ENCODE results near the gene ARHGAP26. TPM values are rescaled to one million over a fixed set of nuclear protein-coding genes. Genes with fewer than 3 reads are reported as not detected.

Gene ARHGAP26
- total RNA-seq, 1 experiment from 2014 or later: 5.9 TPM

- H3K27me3 ChIP-seq (ENCODE audit: control insufficient read depth, insufficient read depth, low read length): no peaks in the 10 kb centered on the region
- no peaks in the 10 kb centered on the region for H3K36me3 ChIP-seq (replicated peaks; ENCODE audit: control insufficient read depth, insufficient read depth, low read length)
- DNase-seq: peak; percentile 45
- H3K4me3 ChIP-seq (ENCODE audit: insufficient read depth, low read depth, low read length): no peak overlapping the region
Observed at GRCh38 chr5:143208781-143209510, 438.8 kb downstream of the ARHGAP26 start.

- Histone ChIP-seq H3K27me3 (ENCODE audit: control insufficient read depth, insufficient read depth, low read length) (no peaks in the 10 kb centered on the region), H3K4me3 (ENCODE audit: insufficient read depth, low read depth, low read length) (no peak overlapping the region), H3K36me3 (replicated peaks; ENCODE audit: control insufficient read depth, insufficient read depth, low read length) (no peaks in the 10 kb centered on the region)
- DNase-seq: no peak
Observed at GRCh38 chr5:143209881-143210395, 439.8 kb downstream of the ARHGAP26 start.

GRCh38 chr5:143210576-143210975 is 440.4 kb downstream of the ARHGAP26 start:
- no peak for DNase-seq
- Histone ChIP-seq H3K36me3 (replicated peaks; ENCODE audit: control insufficient read depth, insufficient read depth, low read length) (no peaks in the 10 kb centered on the region), H3K4me3 (ENCODE audit: insufficient read depth, low read depth, low read length) (no peak overlapping the region), H3K27me3 (ENCODE audit: control insufficient read depth, insufficient read depth, low read length) (no peaks in the 10 kb centered on the region)

GRCh38 chr5:143212261-143212660 is 442.1 kb downstream of the ARHGAP26 start:
- no peak for DNase-seq
- H3K36me3 ChIP-seq (replicated peaks; ENCODE audit: control insufficient read depth, insufficient read depth, low read length): no peaks in the 10 kb centered on the region

GRCh38 chr5:143213231-143213850 is 443.2 kb downstream of the ARHGAP26 start:
- H3K36me3 ChIP-seq (replicated peaks; ENCODE audit: control insufficient read depth, insufficient read depth, low read length): no peaks in the 10 kb centered on the region
- no peak overlapping the region for H3K4me3 ChIP-seq (ENCODE audit: insufficient read depth, low read depth, low read length)
- peak; percentile 36 for DNase-seq
- H3K27me3 ChIP-seq (ENCODE audit: control insufficient read depth, insufficient read depth, low read length): no peaks in the 10 kb centered on the region

More at GRCh38 chr5:143212261-143212660, 442.1 kb downstream of the ARHGAP26 start:
- H3K4me3 ChIP-seq (ENCODE audit: insufficient read depth, low read depth, low read length): no peak overlapping the region
- no peaks in the 10 kb centered on the region for H3K27me3 ChIP-seq (ENCODE audit: control insufficient read depth, insufficient read depth, low read length)

GRCh38 chr5:143213851-143214363 is 443.7 kb downstream of the ARHGAP26 start:
- H3K4me3 ChIP-seq (ENCODE audit: insufficient read depth, low read depth, low read length): no peak overlapping the region
- DNase-seq: no peak

GRCh38 chr5:143214458-143214857 is 444.3 kb downstream of the ARHGAP26 start:
- Histone ChIP-seq H3K36me3 (replicated peaks; ENCODE audit: control insufficient read depth, insufficient read depth, low read length) (no peaks in the 10 kb centered on the region), H3K27me3 (ENCODE audit: control insufficient read depth, insufficient read depth, low read length) (no peaks in the 10 kb centered on the region), H3K4me3 (ENCODE audit: insufficient read depth, low read depth, low read length) (no peak overlapping the region)
- DNase-seq: no peak

More at GRCh38 chr5:143213851-143214363, 443.7 kb downstream of the ARHGAP26 start:
- no peaks in the 10 kb centered on the region for H3K36me3 ChIP-seq (replicated peaks; ENCODE audit: control insufficient read depth, insufficient read depth, low read length)
- no peaks in the 10 kb centered on the region for H3K27me3 ChIP-seq (ENCODE audit: control insufficient read depth, insufficient read depth, low read length)

- no peak overlapping the region for H3K4me3 ChIP-seq (ENCODE audit: insufficient read depth, low read depth, low read length)
- no peaks in the 10 kb centered on the region for H3K27me3 ChIP-seq (ENCODE audit: control insufficient read depth, insufficient read depth, low read length)
- DNase-seq: peak; percentile 42
- no peaks in the 10 kb centered on the region for H3K36me3 ChIP-seq (replicated peaks; ENCODE audit: control insufficient read depth, insufficient read depth, low read length)
Observed at GRCh38 chr5:143214890-143215289, 444.7 kb downstream of the ARHGAP26 start.

GRCh38 chr5:143215690-143216089 is 445.5 kb downstream of the ARHGAP26 start:
- Histone ChIP-seq H3K4me3 (ENCODE audit: insufficient read depth, low read depth, low read length) (no peak overlapping the region), H3K27me3 (ENCODE audit: control insufficient read depth, insufficient read depth, low read length) (no peaks in the 10 kb centered on the region), H3K36me3 (replicated peaks; ENCODE audit: control insufficient read depth, insufficient read depth, low read length) (no peaks in the 10 kb centered on the region)
- no peak for DNase-seq

GRCh38 chr5:143216211-143216610 is 446.0 kb downstream of the ARHGAP26 start:
- no peak overlapping the region for H3K4me3 ChIP-seq (ENCODE audit: insufficient read depth, low read depth, low read length)
- no peaks in the 10 kb centered on the region for H3K36me3 ChIP-seq (replicated peaks; ENCODE audit: control insufficient read depth, insufficient read depth, low read length)
- peak; percentile 5 for DNase-seq
- no peaks in the 10 kb centered on the region for H3K27me3 ChIP-seq (ENCODE audit: control insufficient read depth, insufficient read depth, low read length)

GRCh38 chr5:143217065-143217803 is 447.1 kb downstream of the ARHGAP26 start:
- H3K36me3 ChIP-seq (replicated peaks; ENCODE audit: control insufficient read depth, insufficient read depth, low read length): no peaks in the 10 kb centered on the region
- no peaks in the 10 kb centered on the region for H3K27me3 ChIP-seq (ENCODE audit: control insufficient read depth, insufficient read depth, low read length)
- no peak for DNase-seq
- H3K4me3 ChIP-seq (ENCODE audit: insufficient read depth, low read depth, low read length): no peak overlapping the region

GRCh38 chr5:143217804-143218160 is 447.6 kb downstream of the ARHGAP26 start:
- H3K27me3 ChIP-seq (ENCODE audit: control insufficient read depth, insufficient read depth, low read length): no peaks in the 10 kb centered on the region
- no peaks in the 10 kb centered on the region for H3K36me3 ChIP-seq (replicated peaks; ENCODE audit: control insufficient read depth, insufficient read depth, low read length)
- no peak for DNase-seq

GRCh38 chr5:143218517-143219170 is 448.5 kb downstream of the ARHGAP26 start:
- no peak for DNase-seq
- no peak overlapping the region for H3K4me3 ChIP-seq (ENCODE audit: insufficient read depth, low read depth, low read length)
- no peaks in the 10 kb centered on the region for H3K36me3 ChIP-seq (replicated peaks; ENCODE audit: control insufficient read depth, insufficient read depth, low read length)
- no peaks in the 10 kb centered on the region for H3K27me3 ChIP-seq (ENCODE audit: control insufficient read depth, insufficient read depth, low read length)

More at GRCh38 chr5:143217804-143218160, 447.6 kb downstream of the ARHGAP26 start:
- no peak overlapping the region for H3K4me3 ChIP-seq (ENCODE audit: insufficient read depth, low read depth, low read length)

- Histone ChIP-seq H3K36me3 (replicated peaks; ENCODE audit: control insufficient read depth, insufficient read depth, low read length) (no peaks in the 10 kb centered on the region), H3K4me3 (ENCODE audit: insufficient read depth, low read depth, low read length) (no peak overlapping the region), H3K27me3 (ENCODE audit: control insufficient read depth, insufficient read depth, low read length) (no peaks in the 10 kb centered on the region)
- DNase-seq: no peak
Observed at GRCh38 chr5:143219696-143220095, 449.5 kb downstream of the ARHGAP26 start.

All from H7 (cell line).